AG08395 (cell line): ENCODE measurements around the gene MYO16.
"Not testable (repeated sequence)": the region's sequence is repeated elsewhere in the genome, so short reads cannot be mapped to it uniquely, and the experiment has no call there.

Source experiments
- DNase-seq: peaks from one replicate; pipeline ENCODE4 v3.0.0; 2012; ENCODE audit warnings: mixed read lengths, low spot score

MYO16 gene

GRCh38 chr13:109074436-109074835 is 445.0 kb downstream of the MYO16 start:
- DNase-seq, result no peak

- DNase-seq, result no peak
Measured at GRCh38 chr13:109074853-109075252, 445.4 kb downstream of the MYO16 start.

GRCh38 chr13:109087916-109088623 is 458.7 kb downstream of the MYO16 start:
- DNase-seq, result no peak

GRCh38 chr13:109088624-109088917 is 459.2 kb downstream of the MYO16 start:
- no peak for DNase-seq

DNA sequence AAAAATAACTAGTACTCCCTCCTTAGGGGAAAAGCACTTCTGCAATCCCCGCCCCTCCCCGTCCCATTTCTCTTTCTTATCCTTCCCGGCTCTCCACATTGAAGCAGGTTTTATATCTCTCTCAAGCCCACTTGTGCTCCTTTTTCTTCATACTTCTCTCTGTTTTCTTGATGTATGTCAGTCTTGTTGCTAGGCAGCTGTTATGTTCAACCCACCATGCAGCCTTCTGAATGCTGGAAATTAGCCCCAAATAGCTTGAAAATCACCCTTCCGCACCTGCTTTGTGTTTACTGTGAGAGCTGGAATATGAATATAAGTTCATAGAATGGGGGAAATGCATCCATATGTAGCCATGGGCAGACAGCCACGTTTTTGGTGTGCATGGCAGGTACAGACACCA is 461.4 kb downstream of the MYO16 start:
- no peak for DNase-seq

- DNase-seq, result no peak
Measured at GRCh38 chr13:109091249-109091648, 461.8 kb downstream of the MYO16 start.

GRCh38 chr13:109092186-109092585 is 462.8 kb downstream of the MYO16 start:
- DNase-seq, result not testable (repeated sequence)

DNA sequence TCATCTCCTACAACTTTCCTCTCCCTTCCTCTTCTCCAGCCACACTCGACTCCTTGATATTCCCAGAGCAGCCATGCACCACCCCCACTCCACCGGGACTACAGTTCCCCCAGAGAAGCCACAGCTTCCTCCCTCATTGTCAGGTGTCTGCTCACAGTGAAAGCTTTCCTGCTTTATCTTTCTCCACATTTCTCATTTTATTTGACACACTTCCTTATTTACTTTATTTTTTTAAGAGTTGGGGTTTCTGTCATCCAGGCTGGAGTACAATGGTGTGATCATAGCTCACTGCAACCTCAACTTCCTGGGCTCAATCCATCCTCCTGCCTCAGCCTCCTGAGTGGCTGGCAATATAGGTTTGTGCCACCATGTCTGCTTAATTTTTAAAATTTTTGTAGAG is 464.6 kb downstream of the MYO16 start:
- no peak for DNase-seq

GRCh38 chr13:109095126-109095525 is 465.7 kb downstream of the MYO16 start:
- DNase-seq, result no peak

- no peak for DNase-seq
Measured at GRCh38 chr13:109096101-109096500, 466.7 kb downstream of the MYO16 start.

GRCh38 chr13:109100705-109101304 is 471.4 kb downstream of the MYO16 start:
- DNase-seq, result no peak

DNA sequence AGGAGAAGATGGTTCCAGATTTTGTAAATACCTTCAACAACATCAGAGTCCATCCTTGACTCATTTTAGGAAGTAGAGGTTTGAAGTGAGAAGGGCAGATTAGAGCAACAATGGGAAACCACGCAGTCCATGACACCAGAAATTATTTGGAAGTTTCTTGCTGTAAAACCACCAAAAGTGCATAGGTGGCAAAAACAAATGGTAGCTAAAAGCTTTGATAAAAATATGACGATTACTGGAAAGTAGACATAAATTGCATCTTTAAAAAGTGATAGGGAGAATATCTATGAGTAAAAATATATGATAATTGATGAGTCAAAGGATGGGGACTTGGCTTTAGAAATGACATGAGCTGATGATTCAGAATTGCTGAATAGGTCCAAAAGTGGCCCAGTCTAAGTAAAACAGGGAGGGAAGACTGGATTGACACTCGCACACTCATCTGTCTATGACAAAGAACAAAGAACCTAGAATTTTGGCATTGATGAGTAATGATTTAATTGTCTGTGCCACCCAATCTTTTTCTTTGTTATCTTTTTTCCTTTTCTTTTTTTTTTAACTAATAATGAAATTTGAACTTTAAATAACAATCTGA is 472.2 kb downstream of the MYO16 start:
- no peak for DNase-seq

DNA sequence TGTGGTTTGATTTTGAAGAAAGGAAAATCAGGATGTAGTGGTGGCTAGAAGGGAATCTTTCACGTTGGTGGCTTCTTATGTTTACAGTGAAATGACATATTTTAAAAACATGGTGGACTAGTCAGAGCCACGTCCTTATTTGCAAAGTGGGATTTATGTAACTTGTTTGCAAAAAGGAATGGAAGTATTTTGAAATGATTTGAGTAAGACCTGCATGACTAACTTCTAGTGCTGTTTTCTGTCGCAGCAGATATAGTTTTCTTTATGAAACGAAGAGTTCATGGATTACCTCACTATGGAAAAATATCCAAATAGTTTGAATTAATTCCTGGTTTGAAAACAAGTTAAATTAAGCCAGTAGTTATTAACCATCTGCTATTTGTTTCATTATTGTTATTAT is 476.5 kb downstream of the MYO16 start:
- DNase-seq, result no peak

GRCh38 chr13:109110159-109110558 is 480.7 kb downstream of the MYO16 start:
- no peak for DNase-seq

- DNase-seq, result no peak
Measured at GRCh38 chr13:109111141-109111540, 481.7 kb downstream of the MYO16 start.

DNA sequence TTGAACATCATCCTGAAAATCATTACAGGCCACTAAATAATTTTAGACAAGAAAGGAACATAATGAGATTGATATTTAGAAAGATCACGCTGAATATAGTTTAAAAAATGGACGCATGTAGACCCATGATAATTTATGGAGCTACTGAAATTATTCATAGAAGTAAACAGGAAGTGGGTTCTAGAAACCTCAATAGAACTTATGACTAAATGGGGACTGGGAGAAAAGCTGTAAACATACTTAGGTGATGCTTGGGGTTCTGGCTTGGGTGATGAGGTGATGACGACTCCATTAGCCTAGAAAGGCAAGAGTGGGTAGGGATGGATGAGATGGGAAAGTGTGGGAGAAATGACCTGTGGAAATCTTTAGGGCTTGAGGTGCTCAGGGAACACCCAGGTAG is 484.0 kb downstream of the MYO16 start:
- DNase-seq, result no peak

- DNase-seq, result no peak
Measured at GRCh38 chr13:109114162-109114561, 484.8 kb downstream of the MYO16 start.

DNA sequence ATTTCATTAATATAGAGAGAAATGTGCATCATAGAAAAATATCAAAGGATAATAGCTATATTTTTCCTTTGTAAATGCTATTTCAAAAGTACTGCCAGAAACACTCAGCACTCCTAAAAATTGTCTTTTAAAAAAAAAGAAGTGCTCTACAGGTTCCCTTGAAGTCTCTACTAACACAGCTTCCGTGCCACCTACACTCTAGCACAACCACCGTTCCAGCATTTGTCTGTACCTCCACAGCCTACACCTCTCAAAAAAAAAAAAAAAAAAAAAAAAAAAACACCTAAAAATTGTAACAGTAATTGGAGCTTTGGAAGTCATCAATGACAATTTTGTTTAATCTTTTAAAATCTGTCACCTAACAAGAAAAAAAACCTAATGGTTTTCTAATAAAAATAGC is 485.6 kb downstream of the MYO16 start:
- no peak for DNase-seq

DNA sequence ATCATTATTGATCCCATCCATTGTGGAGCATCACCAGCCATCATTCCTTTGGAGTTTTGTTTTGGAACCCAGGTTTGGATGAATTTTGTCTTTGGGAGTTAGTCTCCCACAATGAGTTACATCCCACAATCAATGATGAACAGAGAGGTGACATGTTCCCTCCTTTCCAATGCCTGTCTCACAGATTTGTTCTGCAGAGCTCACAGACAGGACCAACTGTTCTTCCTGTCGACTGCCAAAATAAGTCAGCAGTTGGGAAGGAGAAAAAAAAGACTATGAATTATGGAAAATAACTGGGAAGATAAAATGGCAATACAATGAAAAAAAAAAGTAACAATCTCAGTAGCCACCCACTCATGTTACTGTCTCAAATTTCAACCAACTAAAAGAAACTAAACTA is 489.1 kb downstream of the MYO16 start:
- DNase-seq, result no peak

DNA sequence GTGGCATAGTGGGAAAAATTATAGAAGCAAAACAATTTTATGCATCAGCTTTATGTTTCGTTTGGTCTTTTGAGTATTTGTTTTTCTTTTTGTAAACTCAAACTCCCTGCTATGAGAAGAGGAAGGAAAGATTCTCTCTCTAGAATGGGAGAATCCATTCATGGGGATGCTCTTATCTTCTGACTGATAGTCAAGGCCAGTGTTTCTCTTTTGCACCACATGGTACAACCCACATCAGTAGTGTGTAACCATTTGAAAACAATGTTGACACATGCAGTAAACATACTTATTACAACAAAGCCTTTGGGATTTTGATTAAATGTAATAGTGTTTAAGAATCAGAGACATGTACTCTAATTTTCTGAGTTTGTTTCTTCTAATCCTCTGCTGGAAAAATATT is 490.5 kb downstream of the MYO16 start:
- DNase-seq, result no peak

DNA sequence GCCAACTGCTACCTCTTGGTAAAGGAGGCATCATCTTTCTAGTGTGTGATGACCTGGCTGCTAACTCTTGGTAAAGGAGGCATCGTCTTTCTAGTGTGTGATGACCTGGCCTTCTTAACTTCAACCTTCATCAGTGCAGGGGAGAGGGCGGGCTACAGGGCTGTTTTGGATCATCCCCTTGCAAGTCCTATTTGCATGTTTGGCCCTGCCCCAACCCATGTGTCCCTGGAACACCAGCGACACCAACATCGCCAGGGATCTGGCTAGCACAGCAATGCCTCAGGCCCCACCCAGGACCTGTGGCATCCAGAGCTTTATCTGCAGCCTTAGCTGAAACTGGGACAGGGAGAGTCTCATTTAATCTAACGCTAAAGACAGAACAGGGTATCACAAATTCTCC is 492.4 kb downstream of the MYO16 start:
- DNase-seq, result no peak

- DNase-seq, result no peak
Measured at GRCh38 chr13:109123971-109124370, 494.6 kb downstream of the MYO16 start.

- no peak for DNase-seq
Measured at GRCh38 chr13:109126178-109126577, 496.8 kb downstream of the MYO16 start.
